CD14-positive monocyte (primary cell): Measurements from ENCODE around the gene GRID2. TPM values are rescaled to one million over a fixed set of nuclear protein-coding genes. Genes with fewer than 3 reads are reported as not detected.

Source experiments
- DNase-seq, 3 donors: peaks; one replicate each; pipeline ENCODE4 v3.0.0-alpha.2; 2011 to 2022
- H2AFZ ChIP-seq: 2 replicates; pipeline ENCODE4 v1.6.0; 2012; ENCODE audit warnings: mild to moderate bottlenecking, low read depth, low read length, inconsistent platforms; ENCODE audit not compliant: insufficient read depth, poor library complexity, severe bottlenecking
- H3K27ac ChIP-seq, 2 donors: 1 replicate in 1 of 2; 2 replicates in 1 of 2; pipeline ENCODE4 v1.5.1; 2012 to 2013; ENCODE audit warnings: low read length in 2 of 2, control low read depth in 1 of 2, inconsistent platforms in 1 of 2, low read depth in 1 of 2, mild to moderate bottlenecking in 1 of 2
- H3K27me3 ChIP-seq, 2 donors: one replicate each; pipeline versions ENCODE4 v1.6.0 to v1.6.1; 2011 to 2013; ENCODE audit warnings: low read length in 2 of 2; ENCODE audit not compliant: control insufficient read depth in 2 of 2, insufficient read depth in 2 of 2
- H3K36me3 ChIP-seq, 2 donors: replicated peaks in 1 of 2; 1 replicate in 1 of 2; 2 replicates in 1 of 2; pipeline versions ENCODE4 v1.5.1 to v1.6.1; 2012 to 2013; ENCODE audit warnings: low read length in 2 of 2, control low read depth in 1 of 2, inconsistent platforms in 1 of 2, mild to moderate bottlenecking in 1 of 2; ENCODE audit not compliant: insufficient read depth in 2 of 2, control insufficient read depth in 1 of 2
- H3K4me1 ChIP-seq, 2 donors: 1 replicate in 1 of 2; 2 replicates in 1 of 2; pipeline versions ENCODE4 v1.5.1 to v1.6.1; 2012 to 2013; ENCODE audit warnings: low read length in 2 of 2, control low read depth in 1 of 2, inconsistent platforms in 1 of 2, mild to moderate bottlenecking in 1 of 2, moderate library complexity in 1 of 2; ENCODE audit not compliant: insufficient read depth in 2 of 2, control insufficient read depth in 1 of 2
- H3K4me2 ChIP-seq: replicated peaks from 2 replicates; pipeline ENCODE3; 2012; ENCODE audit warnings: low read length, moderate library complexity, mild to moderate bottlenecking; ENCODE audit not compliant: poor library complexity, severe bottlenecking; ENCODE audit errors: extremely low read depth
- H3K4me3 ChIP-seq, 3 experiments: fragments of 200-600 bp in 1 of 3; sonication (generic) in 1 of 3; replicated peaks in 1 of 3; 1 replicate in 2 of 3; 2 replicates in 1 of 3; pipeline ENCODE4 v1.5.1; 2011 to 2013; ENCODE audit warnings: low read length in 3 of 3, mild to moderate bottlenecking in 3 of 3, control low read depth in 2 of 3, low read depth in 2 of 3, inconsistent platforms in 1 of 3, moderate library complexity in 1 of 3
- H3K79me2 ChIP-seq: 2 replicates; pipeline ENCODE4 v1.6.0; 2012; ENCODE audit warnings: mild to moderate bottlenecking, control low read depth, inconsistent platforms, low read length, moderate library complexity; ENCODE audit not compliant: insufficient read depth
- H3K9ac ChIP-seq: 2 replicates; pipeline ENCODE4 v1.6.0; 2017; ENCODE audit warnings: low read length, mild to moderate bottlenecking; ENCODE audit not compliant: insufficient read depth, poor library complexity, severe bottlenecking
- H3K9me3 ChIP-seq, 2 donors: replicated peaks in 1 of 2; 1 replicate in 1 of 2; 2 replicates in 1 of 2; pipeline versions ENCODE4 v1.5.1 to v1.6.1; 2012 to 2013; ENCODE audit warnings: low read length in 2 of 2, control low read depth in 1 of 2; ENCODE audit not compliant: control insufficient read depth in 1 of 2, insufficient read depth in 1 of 2
- H4K20me1 ChIP-seq: 2 replicates; pipeline ENCODE4 v1.6.0; 2012; ENCODE audit warnings: mild to moderate bottlenecking, low read length, control low read depth, moderate library complexity; ENCODE audit not compliant: insufficient read depth
- H3K27ac Mint-ChIP-seq, 7 donors: one replicate each; pipeline ENCODE4 v1.8.0; 2020; ENCODE audit warnings: mild to moderate bottlenecking in 7 of 7, mixed read lengths in 7 of 7, moderate library complexity in 6 of 7, inconsistent platforms in 2 of 7
- H3K27me3 Mint-ChIP-seq, 3 donors: one replicate each; pipeline ENCODE4 v1.8.0; 2021 to 2022; ENCODE audit warnings: low read depth in 3 of 3, mild to moderate bottlenecking in 3 of 3, mixed read lengths in 3 of 3, moderate library complexity in 3 of 3, inconsistent platforms in 1 of 3
- H3K36me3 Mint-ChIP-seq, 2 donors: one replicate each; pipeline ENCODE4 v1.8.0; 2020; ENCODE audit warnings: mixed read lengths in 2 of 2, inconsistent platforms in 1 of 2, mild to moderate bottlenecking in 1 of 2
- H3K4me1 Mint-ChIP-seq: one replicate; pipeline ENCODE4 v1.8.0; 2020; ENCODE audit warnings: mild to moderate bottlenecking, mixed read lengths
- H3K4me3 Mint-ChIP-seq, 2 donors: one replicate each; pipeline ENCODE4 v1.8.0; 2020; ENCODE audit warnings: mild to moderate bottlenecking in 2 of 2, mixed read lengths in 2 of 2, moderate library complexity in 1 of 2
- H3K9me3 Mint-ChIP-seq, 7 donors: one replicate each; pipeline ENCODE4 v1.8.0; 2020 to 2022; ENCODE audit warnings: mixed read lengths in 7 of 7, mild to moderate bottlenecking in 6 of 7, moderate library complexity in 6 of 7, inconsistent platforms in 2 of 7
- WGBS: methylation state at CpG from one replicate; pipeline ENCODE4 v1.1.5; 2013; ENCODE audit warnings: missing lambda C conversion rate; ENCODE audit not compliant: insufficient coverage; 5-methylcytosine and 5-hydroxymethylcytosine counted together
- intact Hi-C, 2 donors: fragments of 100-400 bp; cut with micrococcal nuclease; formaldehyde crosslinking; loops; one replicate each; pipeline versions ENCODE4 v1.15.0 to v1.15.1; 2023
- polyA plus RNA-seq, 3 donors: library from polyadenylated mRNA; depleted of rRNA in 1 of 3; unstranded in 2 of 3; stranded (reverse) in 1 of 3; fragments of 300-500 nt in 2 of 3; fragments of >200 nt in 1 of 3; fragmentation: Illumina TruSeq in 2 of 3; gene quantifications; 1 replicate in 2 of 3; 2 replicates in 1 of 3; pipeline ENCODE4 v1.2.3, GENCODE V29; 2012 to 2021
- TF ChIP-seq, protein P1 (sequence below): fragments of 200-600 bp; IDR thresholded peaks from one replicate; pipeline ENCODE4 v1.8.0; 2022; ENCODE audit warnings: antibody characterized with exemption, mild to moderate bottlenecking

Gene GRID2
- polyA plus RNA-seq, 3 donors = not detected

DNA sequence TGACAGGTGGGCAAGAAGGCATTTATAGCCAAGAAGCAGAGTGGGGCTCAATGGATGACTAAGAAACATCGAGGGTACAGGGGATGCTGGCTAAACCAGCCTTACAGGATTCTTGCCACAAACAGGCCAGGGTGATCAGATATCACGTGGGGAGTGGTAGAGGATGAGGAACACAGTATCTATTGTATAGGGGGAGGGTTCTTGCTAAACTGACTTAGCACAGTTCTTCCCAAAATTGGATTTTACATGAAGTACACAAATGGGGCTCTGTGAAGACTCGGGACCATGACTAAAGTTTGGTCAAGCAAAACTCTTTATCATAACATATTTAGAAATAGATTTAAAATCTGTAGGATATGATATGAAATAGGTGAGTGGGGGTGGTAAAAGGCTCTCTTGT is 1380.8 kb downstream of the GRID2 start:
- WGBS = 57% methylated on average over 1 of the region's 3 CpGs

GRCh38 chr4:93687304-93687703 is 1383.5 kb downstream of the GRID2 start:
- intact Hi-C loops = no loop called here
- Histone ChIP-seq H3K9ac (no peak overlapping the region), H3K36me3 (no peaks in the 10 kb centered on the region), H3K27me3 (no peaks in the 10 kb centered on the region), H3K9me3 (peaks cover 0 to 3% of the 10 kb centered on the region in 2 donors), H2AFZ (no peak overlapping the region), H3K4me1 (no peaks in the 10 kb centered on the region), H3K4me3 (no peak overlapping the region), H4K20me1 (no peaks in the 10 kb centered on the region), H3K27ac (no peak overlapping the region), H3K79me2 (no peaks in the 10 kb centered on the region), H3K4me2 (no peak overlapping the region)
- Mint-ChIP-seq H3K4me1 (no peaks in the 10 kb centered on the region), H3K36me3 (no peaks in the 10 kb centered on the region), H3K4me3 (no peak overlapping the region), H3K9me3 (no peaks in the 10 kb centered on the region), H3K27me3 (no peaks in the 10 kb centered on the region), H3K27ac (no peak overlapping the region)
- no peak for DNase-seq
- TF ChIP-seq, protein P1, sequence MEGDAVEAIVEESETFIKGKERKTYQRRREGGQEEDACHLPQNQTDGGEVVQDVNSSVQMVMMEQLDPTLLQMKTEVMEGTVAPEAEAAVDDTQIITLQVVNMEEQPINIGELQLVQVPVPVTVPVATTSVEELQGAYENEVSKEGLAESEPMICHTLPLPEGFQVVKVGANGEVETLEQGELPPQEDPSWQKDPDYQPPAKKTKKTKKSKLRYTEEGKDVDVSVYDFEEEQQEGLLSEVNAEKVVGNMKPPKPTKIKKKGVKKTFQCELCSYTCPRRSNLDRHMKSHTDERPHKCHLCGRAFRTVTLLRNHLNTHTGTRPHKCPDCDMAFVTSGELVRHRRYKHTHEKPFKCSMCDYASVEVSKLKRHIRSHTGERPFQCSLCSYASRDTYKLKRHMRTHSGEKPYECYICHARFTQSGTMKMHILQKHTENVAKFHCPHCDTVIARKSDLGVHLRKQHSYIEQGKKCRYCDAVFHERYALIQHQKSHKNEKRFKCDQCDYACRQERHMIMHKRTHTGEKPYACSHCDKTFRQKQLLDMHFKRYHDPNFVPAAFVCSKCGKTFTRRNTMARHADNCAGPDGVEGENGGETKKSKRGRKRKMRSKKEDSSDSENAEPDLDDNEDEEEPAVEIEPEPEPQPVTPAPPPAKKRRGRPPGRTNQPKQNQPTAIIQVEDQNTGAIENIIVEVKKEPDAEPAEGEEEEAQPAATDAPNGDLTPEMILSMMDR = no peak

More for the DNA sequence above, 1380.8 kb downstream of the GRID2 start:
- Histone ChIP-seq H3K4me1 (no peaks in the 10 kb centered on the region), H4K20me1 (no peaks in the 10 kb centered on the region), H3K27me3 (no peaks in the 10 kb centered on the region), H3K9ac (no peak overlapping the region), H3K36me3 (no peaks in the 10 kb centered on the region), H3K79me2 (no peaks in the 10 kb centered on the region), H3K4me3 (no peak overlapping the region), H2AFZ (no peak overlapping the region), H3K9me3 (peaks cover 0 to 3% of the 10 kb centered on the region in 2 donors), H3K27ac (no peak overlapping the region), H3K4me2 (no peak overlapping the region)
- no peak overlapping the region for H3K27ac Mint-ChIP-seq
- DNase-seq = no peak
- H3K36me3 Mint-ChIP-seq = no peaks in the 10 kb centered on the region
- H3K9me3 Mint-ChIP-seq = peaks cover 0 to 3% (median 0%) of the 10 kb centered on the region in 7 donors
- H3K4me3 Mint-ChIP-seq = no peak overlapping the region
- H3K27me3 Mint-ChIP-seq = no peaks in the 10 kb centered on the region
- TF ChIP-seq, protein P1 = no peak
- intact Hi-C loops = no loop called here
- no peaks in the 10 kb centered on the region for H3K4me1 Mint-ChIP-seq
